GM12878 (cell line): Measurements from ENCODE around the gene CDH20. TPM values are rescaled to one million over a fixed set of nuclear protein-coding genes. Genes with fewer than 3 reads are reported as not detected.

Source experiments
- ATAC-seq: fragments of 200-7000 bp; cut with Tn5 transposase; 3 replicates; pipeline ENCODE4 v1.9.1; 2020; ENCODE audit warnings: mild to moderate bottlenecking, moderate library complexity
- BruUV-seq: library from RNA; stranded (reverse); fragments of 400-500 nt; replicated peaks from 2 replicates; lab custom pipeline; 2021; lab: Mats Ljungman, UMichigan
- CTCF ChIA-PET: fragments of 300-600 bp; sonication (Branson Sonifier 250); formaldehyde crosslinking; extraction: SDS; loops from one replicate; lab custom pipeline; 2021; ENCODE audit warnings: inconsistent platforms; lab: Yijun Ruan, JAX
- POLR2A ChIA-PET: fragments of 350-600 bp; formaldehyde crosslinking; extraction: SDS; loops from one replicate; lab custom pipeline; 2021; ENCODE audit warnings: inconsistent platforms; lab: Charles Lee
- RAD21 ChIA-PET: fragments of 300-600 bp; sonication (Branson Sonifier 250); formaldehyde crosslinking; loops from one replicate; lab custom pipeline; 2023; ENCODE audit warnings: antibody characterized with exemption; ENCODE audit not compliant: unreplicated experiment; lab: Charles Lee
- SMC1A ChIA-PET: fragments of 300-600 bp; sonication (Branson Sonifier 250); formaldehyde crosslinking; loops from one replicate; lab custom pipeline; 2023; ENCODE audit not compliant: unreplicated experiment, uncharacterized antibody; lab: Charles Lee
- DNase-seq: peaks from one replicate; pipeline ENCODE4 v3.0.0-alpha.2; 2011; ENCODE audit warnings: low read depth, low spot score
- FAIRE-seq: peaks from 3 replicates; lab custom pipeline; 2011; peaks lifted over from hg19 to GRCh38; lab: Jason Lieb, UNC
- H2AFZ ChIP-seq: 2 replicates; pipeline ENCODE4 v1.6.0; 2011; ENCODE audit warnings: low read depth, low read length, control low read depth; ENCODE audit not compliant: control insufficient read depth
- H3K27ac ChIP-seq: 2 replicates; pipeline ENCODE4 v1.5.1; 2011; ENCODE audit warnings: control low read depth; ENCODE audit not compliant: control insufficient read depth, insufficient read depth
- H3K27me3 ChIP-seq, 2 experiments: replicated peaks in 1 of 2; 2 replicates each; pipeline versions ENCODE4 v1.6.0 to v1.6.1; 2011; ENCODE audit warnings: low read length in 1 of 2; ENCODE audit not compliant: control insufficient read depth in 2 of 2, insufficient read depth in 2 of 2
- H3K36me3 ChIP-seq, 2 experiments: 2 replicates each; pipeline ENCODE4 v1.5.1; 2011; ENCODE audit warnings: low read length in 1 of 2; ENCODE audit not compliant: control insufficient read depth in 2 of 2, insufficient read depth in 2 of 2
- H3K4me1 ChIP-seq: 2 replicates; pipeline ENCODE4 v1.6.1; 2011; ENCODE audit warnings: mild to moderate bottlenecking, low read length, moderate library complexity, mixed read lengths; ENCODE audit not compliant: control insufficient read depth, insufficient read depth
- H3K4me2 ChIP-seq: 2 replicates; pipeline ENCODE4 v1.6.0; 2011; ENCODE audit warnings: control low read depth; ENCODE audit not compliant: control insufficient read depth, insufficient read depth
- H3K4me3 ChIP-seq: fragments of 200-600 bp; sonication (generic); 2 replicates; pipeline ENCODE4 v1.5.1; 2016
- H3K79me2 ChIP-seq: 2 replicates; pipeline ENCODE4 v1.6.0; 2011; ENCODE audit warnings: low read length; ENCODE audit not compliant: control insufficient read depth, insufficient read depth
- H3K9ac ChIP-seq: 2 replicates; pipeline ENCODE4 v1.8.0; 2011; ENCODE audit warnings: low read length, control low read depth, mixed read lengths; ENCODE audit not compliant: control insufficient read depth, insufficient read depth
- H3K9me3 ChIP-seq: replicated peaks from 3 replicates; pipeline ENCODE4 v1.5.1; 2011; ENCODE audit warnings: mild to moderate bottlenecking, low read length; ENCODE audit not compliant: control insufficient read depth, insufficient read depth
- H4K20me1 ChIP-seq: 2 replicates; pipeline ENCODE4 v1.6.0; 2011; ENCODE audit not compliant: control insufficient read depth, insufficient read depth
- BCL11A ChIP-seq: IDR thresholded peaks from 2 replicates; pipeline ENCODE4 v1.6.1; 2011; ENCODE audit warnings: low read depth, low read length
- CHD4 ChIP-seq: fragments of 200-600 bp; sonication (generic); IDR thresholded peaks from 2 replicates; pipeline ENCODE4 v1.6.1; 2016; ENCODE audit warnings: mild to moderate bottlenecking
- CREB1 ChIP-seq: IDR thresholded peaks from 2 replicates; pipeline ENCODE4 v1.6.1; 2012; ENCODE audit warnings: low read depth, mild to moderate bottlenecking, inconsistent platforms
- EP300 ChIP-seq, 2 experiments: fragments of 150-350 bp in 1 of 2; IDR thresholded peaks; 2 replicates each; pipeline ENCODE4 v1.6.1; 2011 to 2012; ENCODE audit warnings: low read depth in 2 of 2, low read length in 2 of 2, borderline replicate concordance in 1 of 2, improper control_type of control experiment in 1 of 2, inconsistent platforms in 1 of 2; ENCODE audit not compliant: control insufficient read depth in 1 of 2
- IKZF1 ChIP-seq: fragments of 450-650 bp; conservative IDR thresholded peaks from 2 replicates; pipeline ENCODE4 v1.6.1; 2017; ENCODE audit warnings: antibody characterized with exemption, mild to moderate bottlenecking
- IRF4 ChIP-seq: IDR thresholded peaks from 2 replicates; pipeline ENCODE4 v1.6.1; 2011; ENCODE audit warnings: low read depth, low read length
- JUND ChIP-seq: IDR thresholded peaks from 2 replicates; pipeline ENCODE4 v1.6.1; 2012; ENCODE audit warnings: low read depth, mild to moderate bottlenecking, low read length, improper control_type of control experiment, moderate library complexity
- LARP7 ChIP-seq: fragments of 450-650 bp; IDR thresholded peaks from 2 replicates; pipeline ENCODE4 v1.6.1; 2017; ENCODE audit warnings: mild to moderate bottlenecking
- MTA2 ChIP-seq: fragments of 450-650 bp; IDR thresholded peaks from 2 replicates; pipeline ENCODE4 v1.6.1; 2016; ENCODE audit warnings: low read depth, mild to moderate bottlenecking, moderate library complexity
- NFYA ChIP-seq: IDR thresholded peaks from 2 replicates; pipeline ENCODE4 v1.6.1; 2011; ENCODE audit warnings: low read depth, mild to moderate bottlenecking, low read length, improper control_type of control experiment, borderline replicate concordance
- NR2C1 ChIP-seq: fragments of 450-650 bp; IDR thresholded peaks from 2 replicates; pipeline ENCODE4 v1.6.1; 2017; ENCODE audit warnings: antibody characterized with exemption, mild to moderate bottlenecking, moderate library complexity
- NR2C2 ChIP-seq: IDR thresholded peaks from 2 replicates; pipeline ENCODE4 v1.6.1; 2011; ENCODE audit warnings: borderline replicate concordance, low read depth; ENCODE audit not compliant: control insufficient read depth, insufficient read length
- SMARCA5 ChIP-seq: fragments of 450-650 bp; IDR thresholded peaks from 2 replicates; pipeline ENCODE4 v1.6.1; 2017; ENCODE audit warnings: mild to moderate bottlenecking
- SP1 ChIP-seq: IDR thresholded peaks from one replicate; pipeline ENCODE4 v1.6.1; 2011; ENCODE audit warnings: low read depth, low read length
- TAF1 ChIP-seq: IDR thresholded peaks from 2 replicates; pipeline ENCODE4 v1.6.1; 2011; ENCODE audit warnings: mild to moderate bottlenecking, low read depth, low read length, borderline replicate concordance
- TBL1XR1 ChIP-seq: IDR thresholded peaks from 2 replicates; pipeline ENCODE4 v1.6.1; 2012; ENCODE audit warnings: low read depth, low read length, improper control_type of control experiment
- ZNF207 ChIP-seq: fragments of 450-650 bp; IDR thresholded peaks from 2 replicates; pipeline ENCODE4 v1.6.1; 2014; ENCODE audit warnings: antibody characterized with exemption, mild to moderate bottlenecking, borderline replicate concordance
- ZZZ3 ChIP-seq: IDR thresholded peaks from 2 replicates; pipeline ENCODE4 v1.6.1; 2011; ENCODE audit warnings: low read depth; ENCODE audit not compliant: control insufficient read depth, insufficient read length
- WGBS: methylation state at CpG from one replicate; pipeline ENCODE4 v1.1.6; 2016; ENCODE audit warnings: low lambda C conversion rate; ENCODE audit not compliant: insufficient replicate concordance, insufficient coverage; ENCODE audit errors: missing lambda C conversion rate; 5-methylcytosine and 5-hydroxymethylcytosine counted together
- in situ Hi-C: fragments of 300-500 bp; cut with MboI; formaldehyde crosslinking; loops from 9 replicates; pipeline ENCODE4 v1.14.3; 2018; ENCODE audit warnings: mixed read lengths
- intact Hi-C: fragments of 100-400 bp; cut with micrococcal nuclease; formaldehyde crosslinking; loops from one replicate; pipeline ENCODE4 v1.14.2; 2022; ENCODE audit not compliant: unreplicated experiment
- polyA plus RNA-seq, 11 experiments: library from polyadenylated mRNA; depleted of rRNA in 4 of 11; unstranded in 6 of 11; stranded (reverse) in 5 of 11; fragments of >200 nt; fragmentation: Nextera tagmentation in 4 of 11; fragmentation: Illumina TruSeq in 1 of 11; extraction: Ambion mirVana in 4 of 11; extraction: Trizol in 1 of 11; gene quantifications; 1 replicate in 1 of 11; 2 replicates in 10 of 11; pipeline versions ENCODE4 v1.2.1 to v1.2.3, GENCODE V29; 2011 to 2016; ENCODE audit warnings: inconsistent platforms in 2 of 11, missing spikeins in 2 of 11, low read depth in 1 of 11
- total RNA-seq, 4 experiments: library from RNA; depleted of rRNA in 3 of 4; stranded (reverse); fragments of >200 nt in 3 of 4; fragmentation: Illumina TruSeq in 1 of 4; extraction: Trizol in 1 of 4; gene quantifications; 2 replicates each; pipeline versions ENCODE4 v1.2.1 to v1.2.3, GENCODE V29; 2013 to 2021
- TF ChIP-seq, protein P1 (sequence below): IDR thresholded peaks from 2 replicates; pipeline ENCODE4 v1.6.1; 2011; ENCODE audit warnings: low read depth, low read length, improper control_type of control experiment, borderline replicate concordance

Gene CDH20
- total and polyA plus RNA-seq, 10 of the 15 experiments (the other 5 are each of a cell fraction or from before 2014, with no cell fraction given): not detected

GRCh38 chr18:61333746-61334490 lies 688 bp downstream of the CDH20 start:
- H3K4me3 ChIP-seq: no peak overlapping the region
- WGBS: 37% methylated on average over 35 of the region's 73 CpGs

More at GRCh38 chr18:61333746-61334490, 688 bp downstream of the CDH20 start:
- ATAC-seq (no peak), FAIRE-seq (no peak), DNase-seq (no peak)
- ChIA-PET RAD21 (no interaction called here), SMC1A (no interaction called here), CTCF (interaction anchor here (0.6 kb wide), 1 partner anchor 12 kb away, joined by 3 read pairs; no protein-coding TSS in a partner anchor), POLR2A (no interaction called here)
- BruUV-seq: no TSS peak
- TF ChIP-seq CREB1: no peak
- no peak for TF ChIP-seq TBL1XR1
- no peak for TF ChIP-seq ZZZ3
- no peak for TF ChIP-seq NR2C2
- no peak for TF ChIP-seq NR2C1
- TF ChIP-seq EP300 (IDR thresholded peaks at IDR 0.05; ENCODE audit: borderline replicate concordance in 1 of 2, control insufficient read depth in 1 of 2, low read depth in 2 of 2, low read length in 2 of 2): no peak
- TF ChIP-seq LARP7: no peak
- no peak for TF ChIP-seq BCL11A
- TF ChIP-seq CHD4: no peak
- TF ChIP-seq TAF1: no peak
- no peak for TF ChIP-seq MTA2
- TF ChIP-seq JUND: no peak
- TF ChIP-seq SMARCA5: no peak
- TF ChIP-seq SP1: no peak
- TF ChIP-seq, protein P1, sequence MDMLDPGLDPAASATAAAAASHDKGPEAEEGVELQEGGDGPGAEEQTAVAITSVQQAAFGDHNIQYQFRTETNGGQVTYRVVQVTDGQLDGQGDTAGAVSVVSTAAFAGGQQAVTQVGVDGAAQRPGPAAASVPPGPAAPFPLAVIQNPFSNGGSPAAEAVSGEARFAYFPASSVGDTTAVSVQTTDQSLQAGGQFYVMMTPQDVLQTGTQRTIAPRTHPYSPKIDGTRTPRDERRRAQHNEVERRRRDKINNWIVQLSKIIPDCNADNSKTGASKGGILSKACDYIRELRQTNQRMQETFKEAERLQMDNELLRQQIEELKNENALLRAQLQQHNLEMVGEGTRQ: no peak
- no peak for TF ChIP-seq IRF4
- no peak for TF ChIP-seq NFYA
- TF ChIP-seq ZNF207: no peak
- TF ChIP-seq IKZF1: no peak
- no peaks in the 10 kb centered on the region for H3K4me1 ChIP-seq
- H3K9me3 ChIP-seq: no peaks in the 10 kb centered on the region
- peaks cover 0 to 10% of the 10 kb centered on the region in 2 experiments; a peak in 2 of 4 replicates for H3K27me3 ChIP-seq
- H3K9ac ChIP-seq: no peak overlapping the region
- no peaks in the 10 kb centered on the region for H4K20me1 ChIP-seq
- in situ Hi-C loops (no loop called here), intact Hi-C loops (no loop called here)
- H3K36me3 ChIP-seq: no peaks in the 10 kb centered on the region
- no peak overlapping the region for H3K27ac ChIP-seq
- H2AFZ ChIP-seq: no peak overlapping the region
- no peaks in the 10 kb centered on the region for H3K79me2 ChIP-seq
- H3K4me2 ChIP-seq: no peak overlapping the region
